NCI-H2196 treated with DMSO at 0.1 percent for 48 hours (cell line): Measurements from ENCODE around the gene MYEOV.

Experiments
- DNase-seq: peaks from one replicate; lab custom pipeline; 2025; ENCODE audit not compliant: unreplicated experiment; lab: John Stamatoyannopoulos, UW

Gene MYEOV

GRCh38 chr11:69293819-69294505 is at the start of gene MYEOV:
Gene MYEOV, plus strand, starts transcription at chr11:69294155. Its CDS starts 1,200 bp downstream, at chr11:69295355.
- no peak for DNase-seq

DNA sequence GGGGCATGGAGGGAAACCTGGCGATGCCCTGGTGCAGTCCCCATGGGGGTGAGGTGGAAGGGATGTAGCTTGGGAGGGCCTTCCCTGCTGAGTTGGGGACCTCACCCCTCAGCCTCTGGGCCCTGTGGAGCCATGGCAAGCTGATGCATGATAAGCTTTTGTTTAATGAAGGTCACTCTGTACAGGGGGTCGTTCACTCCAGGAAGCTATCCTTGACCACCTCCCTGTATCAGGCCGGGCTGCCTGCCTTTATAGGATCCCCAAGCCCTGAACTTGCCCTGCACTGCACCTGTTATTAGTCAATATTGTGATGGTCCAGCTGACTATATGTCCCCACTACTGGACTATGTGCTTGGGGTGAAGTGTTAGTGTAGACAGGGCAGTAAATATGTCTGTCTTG is 49.7 kb upstream of the MYEOV start:
- DNase-seq: no peak

DNA sequence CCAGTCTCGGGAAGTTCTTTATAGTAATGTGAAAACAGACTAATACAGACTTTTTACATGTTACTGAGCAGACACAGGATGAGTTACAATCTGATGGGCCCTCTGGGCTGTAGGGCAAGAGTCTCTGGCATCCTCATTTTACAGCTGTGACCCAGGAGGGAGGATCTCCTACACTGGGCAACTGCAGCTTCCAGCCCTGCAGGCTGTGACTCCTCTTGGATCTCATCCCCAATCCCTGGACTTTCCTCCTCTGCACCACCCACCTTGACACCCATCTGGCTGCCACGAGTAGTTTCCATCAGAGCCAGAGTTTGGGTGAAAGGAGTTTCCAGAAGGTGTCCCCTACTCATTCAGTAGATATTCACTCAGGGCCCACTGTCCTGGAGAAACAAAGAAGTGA is 48.9 kb upstream of the MYEOV start:
- DNase-seq: no peak

GRCh38 chr11:69245491-69246345 is 48.2 kb upstream of the MYEOV start:
- no peak for DNase-seq

DNA sequence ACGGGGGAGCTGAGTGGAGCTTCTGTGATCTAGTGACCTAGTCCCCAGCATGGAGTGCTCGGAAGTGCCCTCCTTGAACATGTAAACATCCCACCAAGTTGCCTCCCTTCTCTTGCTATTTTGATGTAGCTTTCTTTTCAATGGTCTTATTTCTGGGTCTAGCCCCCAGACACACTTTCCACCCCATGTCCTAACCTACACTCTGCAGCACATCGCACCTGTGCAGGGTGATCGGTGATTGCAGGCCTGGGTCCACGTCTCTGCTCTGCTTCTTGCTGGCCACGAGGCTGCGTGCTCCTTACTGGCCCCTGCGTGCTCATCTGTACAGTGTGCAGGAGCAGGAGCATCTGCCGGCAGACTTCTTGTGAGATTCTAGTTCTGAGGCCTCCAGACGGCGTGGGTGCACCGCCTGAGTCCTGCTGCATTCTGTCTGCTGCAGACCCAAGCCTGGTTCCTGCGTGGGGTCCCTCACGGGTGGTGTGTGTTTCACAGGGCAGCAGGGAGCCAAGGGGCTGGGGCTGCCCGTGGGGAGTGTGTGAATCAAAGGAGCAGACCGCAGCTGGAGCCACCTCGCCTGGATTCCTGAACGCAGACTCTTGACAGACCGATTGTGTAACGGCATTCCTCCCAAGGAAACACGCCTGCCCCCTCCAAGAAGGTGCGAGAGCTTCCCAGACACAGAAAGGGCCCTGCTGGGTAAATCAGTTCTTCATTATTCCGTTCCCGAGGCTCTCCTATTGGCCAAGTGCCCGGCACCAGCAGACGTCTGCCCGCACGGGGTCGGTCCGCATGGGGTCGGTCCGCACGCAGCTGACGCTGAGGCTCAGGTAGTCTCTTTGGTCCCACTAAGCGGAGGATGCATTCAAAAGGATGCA is 44.4 kb upstream of the MYEOV start:
- no peak for DNase-seq

- DNase-seq: no peak
Observed at GRCh38 chr11:69250186-69251056, 43.5 kb upstream of the MYEOV start.

GRCh38 chr11:69251057-69251393 is 42.9 kb upstream of the MYEOV start:
- no peak for DNase-seq

DNA sequence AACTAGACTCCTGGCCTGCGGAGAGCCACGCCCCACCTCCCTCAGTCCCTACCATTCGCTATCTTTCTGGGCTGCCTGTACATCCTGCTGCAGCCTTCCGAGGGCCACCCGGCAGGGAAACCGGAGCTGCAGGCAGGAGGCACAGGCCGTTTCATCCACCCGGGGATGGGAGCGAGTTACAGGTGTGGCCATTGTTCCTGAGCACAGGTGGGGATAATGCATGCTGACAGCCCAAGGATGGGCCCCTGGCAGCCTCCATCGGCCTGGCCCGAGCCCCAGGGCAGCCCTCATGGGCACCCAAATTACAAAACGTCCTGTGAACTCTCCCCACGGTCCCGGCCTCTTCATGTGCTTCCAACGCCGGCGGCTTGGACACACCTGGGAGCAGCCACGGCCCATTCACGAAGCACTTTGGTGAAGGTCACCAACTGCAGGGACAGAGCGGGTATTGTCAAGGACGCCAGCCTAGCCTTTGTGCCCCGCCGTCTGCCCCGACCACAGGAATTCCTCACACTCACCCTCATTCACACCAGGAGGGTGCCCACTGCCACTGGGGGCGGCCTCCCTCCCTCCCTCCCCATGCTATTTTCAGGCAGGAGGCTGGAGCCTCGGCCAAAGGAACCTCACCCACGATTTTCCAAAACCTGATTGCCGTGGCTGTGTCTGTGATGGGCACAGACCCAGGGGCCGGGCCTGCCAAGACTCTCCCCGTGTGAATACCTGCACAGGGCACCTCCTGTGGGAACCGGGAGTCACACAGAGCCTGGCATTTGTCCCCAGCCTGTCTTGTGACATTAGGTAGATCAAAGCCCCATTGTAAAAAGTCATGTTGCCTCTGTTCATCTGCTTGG is 42.1 kb upstream of the MYEOV start:
- DNase-seq: no peak

DNA sequence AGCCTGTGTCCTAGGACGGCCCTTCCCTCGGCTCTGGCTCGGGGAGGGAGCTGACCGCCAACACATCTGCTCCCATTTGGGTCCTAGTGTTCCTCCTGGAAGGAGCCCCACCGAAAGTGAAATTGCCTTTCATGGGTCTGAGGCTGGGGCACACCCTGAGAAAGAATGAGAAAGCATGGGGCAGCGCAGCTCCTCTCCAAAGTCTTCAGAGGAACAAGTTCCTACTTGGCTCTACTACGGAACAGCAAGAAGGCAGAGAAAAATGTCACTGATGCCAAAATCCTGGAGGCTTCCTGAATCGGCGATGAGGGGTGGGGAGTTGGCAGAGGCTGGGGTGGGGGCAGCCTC is 41.5 kb upstream of the MYEOV start:
- DNase-seq: no peak

DNA sequence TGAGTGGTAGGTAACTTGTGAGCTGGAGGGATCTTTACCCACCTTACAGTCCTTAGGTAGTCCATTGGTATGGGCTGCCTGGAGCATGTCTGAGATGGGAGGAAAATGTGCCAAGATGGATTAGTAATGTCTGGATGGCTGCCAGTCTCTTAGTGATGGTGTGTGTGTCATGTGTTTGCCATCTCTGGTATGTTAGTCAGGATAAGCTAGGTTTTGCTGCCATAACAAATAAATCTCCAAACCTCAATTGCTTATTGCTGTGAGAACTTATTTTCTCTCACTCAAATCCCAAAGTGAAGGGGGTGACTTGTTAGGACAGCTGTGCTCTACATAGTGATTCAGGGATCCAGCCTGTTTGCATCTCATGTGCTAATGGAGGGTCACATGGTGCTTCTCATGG is 40.9 kb upstream of the MYEOV start:
- no peak for DNase-seq

- DNase-seq: no peak
Observed at GRCh38 chr11:69257134-69257533, 36.8 kb upstream of the MYEOV start.

DNA sequence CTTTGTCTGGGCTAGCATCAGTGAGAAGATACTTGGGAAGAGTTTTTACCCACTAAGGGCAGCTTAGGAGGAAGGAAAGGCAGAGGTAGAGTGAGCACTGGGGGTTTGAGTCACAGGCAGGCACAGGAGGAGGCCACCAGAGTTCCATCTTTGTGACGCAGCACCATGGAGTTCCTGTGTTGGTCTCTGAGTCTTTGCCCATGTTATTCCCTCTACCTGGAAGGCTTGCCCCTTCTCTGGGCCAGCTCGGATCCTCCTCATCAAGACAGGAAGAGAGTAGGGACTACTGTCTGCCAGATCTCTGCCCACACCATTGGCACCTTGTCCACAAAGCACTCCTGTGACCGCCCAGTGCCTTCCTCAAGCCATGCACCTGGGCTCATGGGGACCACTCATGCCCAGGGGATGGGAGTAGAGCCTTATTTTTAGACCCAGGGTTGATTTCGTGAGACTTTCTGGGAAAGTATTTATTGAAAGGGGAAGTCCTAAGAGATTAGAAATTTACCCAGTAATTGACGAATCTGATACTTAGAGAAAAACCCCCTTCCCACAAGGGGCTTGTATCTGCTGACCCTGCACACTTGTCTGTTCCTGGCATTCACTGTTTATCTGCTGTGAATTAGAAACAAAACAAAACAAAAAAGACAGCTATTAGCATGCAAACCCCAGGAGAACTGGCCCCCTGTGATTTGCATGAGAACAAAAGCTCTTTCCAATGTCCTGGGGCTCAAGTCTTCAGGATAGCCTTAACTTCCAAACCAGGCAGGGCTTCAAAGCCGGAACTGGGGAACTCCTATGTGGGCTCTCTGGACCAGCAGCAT is 35.9 kb upstream of the MYEOV start:
- DNase-seq: no peak

DNA sequence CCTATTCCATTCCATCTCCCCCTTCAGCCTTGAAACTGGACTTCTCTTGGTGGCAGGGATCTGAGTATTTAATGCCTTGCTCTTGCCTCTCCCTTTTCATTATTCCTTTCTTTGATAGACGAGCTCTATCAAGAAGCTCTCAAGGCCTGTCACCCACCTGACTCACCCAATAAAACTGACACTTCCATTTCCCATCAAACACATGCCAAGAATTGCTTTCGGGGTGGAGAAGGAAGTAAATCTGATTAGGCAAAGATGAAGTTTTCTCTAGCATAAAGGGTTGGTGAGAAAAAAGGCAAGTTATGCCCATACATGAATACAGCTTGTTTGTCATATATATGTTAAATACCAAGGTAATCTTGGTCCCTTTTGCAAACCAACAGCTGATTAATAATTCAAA is 34.9 kb upstream of the MYEOV start:
- DNase-seq: no peak

DNA sequence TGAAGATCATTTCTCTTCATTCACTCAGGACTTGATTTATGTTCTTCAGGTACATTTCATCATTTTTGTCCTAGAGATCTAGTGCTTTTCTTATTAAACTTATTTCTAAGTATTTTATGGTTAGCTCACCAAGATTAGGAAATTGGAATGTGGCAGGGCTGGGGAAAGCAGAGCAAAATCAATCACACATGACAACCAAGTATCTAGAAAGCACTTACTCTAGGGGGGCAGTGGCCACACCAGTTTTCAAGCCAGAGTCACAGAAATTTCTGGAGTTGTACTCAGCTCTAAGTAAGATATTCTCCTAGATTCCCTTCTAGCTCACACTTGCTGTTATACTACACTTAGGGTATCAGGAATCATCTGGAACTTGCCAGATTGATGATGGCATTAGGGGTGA is 33.3 kb upstream of the MYEOV start:
- DNase-seq: no peak

- DNase-seq: no peak
Observed at GRCh38 chr11:69261116-69261515, 32.8 kb upstream of the MYEOV start.

- DNase-seq: no peak
Observed at GRCh38 chr11:69262918-69263735, 30.8 kb upstream of the MYEOV start.

- DNase-seq: no peak
Observed at GRCh38 chr11:69263736-69264052, 30.3 kb upstream of the MYEOV start.

DNA sequence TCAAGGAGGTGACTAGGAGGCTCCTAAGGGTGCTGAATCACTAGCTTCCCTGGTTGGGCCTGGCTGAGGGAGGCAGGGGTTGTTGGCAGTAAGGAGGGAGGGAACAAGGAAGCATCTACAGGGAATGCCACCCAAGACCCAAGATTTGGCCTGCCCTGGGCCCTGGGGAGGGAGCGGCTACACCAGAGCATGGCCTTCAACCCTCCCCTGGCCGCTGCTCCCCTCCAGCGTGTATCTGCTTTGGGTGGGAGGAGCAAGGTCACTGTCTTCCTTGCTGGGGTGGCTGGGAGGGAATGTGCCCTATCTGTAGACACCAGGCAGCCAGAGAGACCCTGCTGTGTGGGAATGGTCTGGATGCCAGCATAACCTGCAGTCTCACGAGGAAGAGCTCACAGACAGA is 29.5 kb upstream of the MYEOV start:
- DNase-seq: no peak
